MCF 10A (cell line): Measurements from ENCODE around the gene SDR42E1. TPM values are rescaled to one million over a fixed set of nuclear protein-coding genes. Genes with fewer than 3 reads are reported as not detected.

Experiments
- BruUV-seq: library from RNA; stranded (reverse); fragments of 400-500 nt; replicated peaks from 2 replicates; lab custom pipeline; 2021; lab: Mats Ljungman, UMichigan
- CTCF ChIA-PET: fragments of 300-600 bp; sonication (Branson Sonifier 250); formaldehyde crosslinking; extraction: SDS; loops from one replicate; lab custom pipeline; 2021; ENCODE audit warnings: antibody characterized with exemption, inconsistent platforms; lab: Yijun Ruan, JAX
- POLR2A ChIA-PET: fragments of 300-600, 350-650 bp; sonication (Branson Sonifier 250); formaldehyde crosslinking; extraction: SDS; loops from one replicate; lab custom pipeline; 2020; ENCODE audit warnings: antibody characterized with exemption, inconsistent platforms; lab: Yijun Ruan, JAX
- DNase-seq: peaks from one replicate; pipeline ENCODE4 v3.0.0-alpha.2; 2018; ENCODE audit not compliant: unreplicated experiment
- H3K27ac Mint-ChIP-seq: one replicate; pipeline ENCODE4 v1.8.0; 2022; ENCODE audit warnings: mild to moderate bottlenecking, low read depth, mixed read lengths; ENCODE audit not compliant: unreplicated experiment
- H3K27me3 Mint-ChIP-seq: one replicate; pipeline ENCODE4 v1.8.0; 2022; ENCODE audit warnings: mixed read lengths; ENCODE audit not compliant: insufficient read depth, unreplicated experiment
- H3K36me3 Mint-ChIP-seq: one replicate; pipeline ENCODE4 v1.8.0; 2022; ENCODE audit warnings: mild to moderate bottlenecking, moderate library complexity, mixed read lengths; ENCODE audit not compliant: insufficient read depth, unreplicated experiment
- H3K4me1 Mint-ChIP-seq: one replicate; pipeline ENCODE4 v1.8.0; 2022; ENCODE audit warnings: mixed read lengths; ENCODE audit not compliant: insufficient read depth, unreplicated experiment
- H3K4me3 Mint-ChIP-seq: one replicate; pipeline ENCODE4 v1.8.0; 2022; ENCODE audit warnings: mild to moderate bottlenecking, moderate library complexity, mixed read lengths; ENCODE audit not compliant: unreplicated experiment
- H3K9me3 Mint-ChIP-seq: one replicate; pipeline ENCODE4 v1.8.0; 2022; ENCODE audit warnings: mixed read lengths; ENCODE audit not compliant: unreplicated experiment
- intact Hi-C: fragments of 100-400 bp; cut with micrococcal nuclease; formaldehyde crosslinking; loops from 2 replicates; pipeline ENCODE4 v1.14.1; 2022
- total RNA-seq: library from RNA; stranded (reverse); gene quantifications from 2 replicates; pipeline ENCODE4 v1.2.3, GENCODE V29; 2022
- TF ChIP-seq, protein P1 (sequence below): fragments of 200-600 bp; IDR thresholded peaks from one replicate; pipeline ENCODE4 v1.8.0; 2022; ENCODE audit warnings: antibody characterized with exemption, mild to moderate bottlenecking; ENCODE audit not compliant: unreplicated experiment

Gene SDR42E1
- total RNA-seq, 1 experiment from 2014 or later, result 8.4 TPM

DNA sequence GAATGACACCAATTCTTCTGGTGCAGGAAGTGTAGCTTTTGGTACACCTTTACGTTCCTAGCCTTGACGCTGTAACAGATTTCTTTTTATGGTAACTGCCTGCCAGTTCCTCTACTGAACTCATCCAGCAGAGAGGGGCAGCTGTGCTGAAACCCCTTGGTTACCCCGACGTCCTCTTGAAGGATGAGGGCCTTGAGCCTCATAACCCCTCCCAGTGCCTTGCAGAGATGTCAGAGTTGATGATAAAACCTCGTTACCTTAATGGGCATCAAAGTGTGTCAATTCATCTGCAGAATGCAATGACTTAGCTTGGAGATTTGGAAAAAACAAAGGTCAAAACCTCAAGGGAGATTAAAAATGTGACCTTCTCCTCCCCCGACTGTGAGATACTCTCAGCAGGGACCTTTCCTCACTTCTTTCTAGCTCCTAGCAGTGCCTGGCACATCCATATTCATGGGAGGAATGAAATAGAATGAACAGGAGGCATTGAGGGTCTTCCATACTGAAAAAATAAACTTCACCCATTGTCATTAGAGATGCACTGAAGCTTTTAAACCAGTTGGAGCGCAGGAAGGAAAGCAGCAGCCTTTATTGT, 69.2 kb downstream of the SDR42E1 start:
- intact Hi-C loops, result loop anchor here (5.0 kb wide), 1 partner anchor 50 kb away; no protein-coding TSS in a partner anchor
- BruUV-seq, result no TSS peak
- CTCF ChIA-PET, result interaction anchor here (0.6 to 7.0 kb wide), 17 partner anchors 8 to 1309 kb away, joined by 3 to 119 read pairs (median 4); no protein-coding TSS in a partner anchor
- POLR2A ChIA-PET, result interaction anchor here (1.1 to 1.2 kb wide), 2 partner anchors 56 to 58 kb away, joined by 3 to 5 read pairs; no protein-coding TSS in a partner anchor
- Mint-ChIP-seq H3K27ac (no peak overlapping the region), H3K36me3 (no peaks in the 10 kb centered on the region), H3K4me1 (peaks cover 7% of the 10 kb centered on the region), H3K4me3 (no peak overlapping the region), H3K9me3 (no peaks in the 10 kb centered on the region), H3K27me3 (no peaks in the 10 kb centered on the region)
- DNase-seq, result no peak
- TF ChIP-seq, protein P1, sequence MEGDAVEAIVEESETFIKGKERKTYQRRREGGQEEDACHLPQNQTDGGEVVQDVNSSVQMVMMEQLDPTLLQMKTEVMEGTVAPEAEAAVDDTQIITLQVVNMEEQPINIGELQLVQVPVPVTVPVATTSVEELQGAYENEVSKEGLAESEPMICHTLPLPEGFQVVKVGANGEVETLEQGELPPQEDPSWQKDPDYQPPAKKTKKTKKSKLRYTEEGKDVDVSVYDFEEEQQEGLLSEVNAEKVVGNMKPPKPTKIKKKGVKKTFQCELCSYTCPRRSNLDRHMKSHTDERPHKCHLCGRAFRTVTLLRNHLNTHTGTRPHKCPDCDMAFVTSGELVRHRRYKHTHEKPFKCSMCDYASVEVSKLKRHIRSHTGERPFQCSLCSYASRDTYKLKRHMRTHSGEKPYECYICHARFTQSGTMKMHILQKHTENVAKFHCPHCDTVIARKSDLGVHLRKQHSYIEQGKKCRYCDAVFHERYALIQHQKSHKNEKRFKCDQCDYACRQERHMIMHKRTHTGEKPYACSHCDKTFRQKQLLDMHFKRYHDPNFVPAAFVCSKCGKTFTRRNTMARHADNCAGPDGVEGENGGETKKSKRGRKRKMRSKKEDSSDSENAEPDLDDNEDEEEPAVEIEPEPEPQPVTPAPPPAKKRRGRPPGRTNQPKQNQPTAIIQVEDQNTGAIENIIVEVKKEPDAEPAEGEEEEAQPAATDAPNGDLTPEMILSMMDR, result no peak

DNA sequence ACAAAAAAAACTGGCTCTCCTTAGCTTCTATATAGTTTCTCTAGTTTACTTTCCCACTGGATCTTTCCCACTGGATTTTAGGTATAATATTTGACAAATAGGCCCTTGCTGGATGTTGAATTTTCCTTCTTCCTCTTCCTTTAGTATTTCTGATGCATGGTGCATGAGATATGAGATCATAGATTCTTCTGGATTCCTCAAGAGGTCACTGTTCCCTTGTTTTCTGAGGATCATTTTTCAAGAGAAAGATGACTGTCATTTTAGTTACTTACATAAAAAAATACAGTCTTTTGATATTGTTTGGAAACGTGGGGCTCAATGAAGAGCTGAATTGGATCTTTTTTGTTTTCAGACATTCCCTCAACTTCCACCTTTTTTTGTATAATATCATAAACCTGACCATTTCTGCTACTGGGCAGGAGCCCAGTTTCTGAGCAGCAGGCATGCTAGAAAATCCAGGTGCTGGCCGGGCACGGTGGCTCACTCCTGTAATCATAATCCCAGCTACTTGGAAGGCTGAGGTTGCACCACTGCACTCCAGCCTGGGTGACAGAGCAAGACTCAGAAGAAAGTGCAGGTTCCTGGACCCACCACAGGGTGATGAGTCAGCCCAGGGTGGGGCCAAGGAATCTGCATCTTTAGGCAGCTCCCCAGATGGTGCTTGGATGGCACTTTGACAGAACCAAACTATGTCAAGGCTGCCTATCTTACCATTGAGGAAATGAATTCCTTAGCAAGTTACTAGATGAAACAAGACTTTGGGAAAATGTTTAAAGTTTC, 70.3 kb downstream of the SDR42E1 start:
- Mint-ChIP-seq H3K36me3 (no peaks in the 10 kb centered on the region), H3K27me3 (no peaks in the 10 kb centered on the region), H3K9me3 (no peaks in the 10 kb centered on the region), H3K4me1 (peaks cover 7% of the 10 kb centered on the region), H3K27ac (no peak overlapping the region), H3K4me3 (no peak overlapping the region)
- BruUV-seq, result no TSS peak
- ChIA-PET CTCF (interaction anchor here (0.6 to 7.0 kb wide), 36 partner anchors 11 to 1948 kb away, joined by 3 to 119 read pairs (median 4); partner anchors contain the start of genes MPHOSPH6 and SDR42E1), POLR2A (interaction anchor here (1.2 kb wide), 1 partner anchor 60 kb away, joined by 3 read pairs; no protein-coding TSS in a partner anchor)
- DNase-seq, result peak; percentile 66
- TF ChIP-seq, protein P1, result peak; percentile 62
- intact Hi-C loops, result loop anchor here (1.0 to 5.0 kb wide), 4 partner anchors 49 to 289 kb away; no protein-coding TSS in a partner anchor

DNA sequence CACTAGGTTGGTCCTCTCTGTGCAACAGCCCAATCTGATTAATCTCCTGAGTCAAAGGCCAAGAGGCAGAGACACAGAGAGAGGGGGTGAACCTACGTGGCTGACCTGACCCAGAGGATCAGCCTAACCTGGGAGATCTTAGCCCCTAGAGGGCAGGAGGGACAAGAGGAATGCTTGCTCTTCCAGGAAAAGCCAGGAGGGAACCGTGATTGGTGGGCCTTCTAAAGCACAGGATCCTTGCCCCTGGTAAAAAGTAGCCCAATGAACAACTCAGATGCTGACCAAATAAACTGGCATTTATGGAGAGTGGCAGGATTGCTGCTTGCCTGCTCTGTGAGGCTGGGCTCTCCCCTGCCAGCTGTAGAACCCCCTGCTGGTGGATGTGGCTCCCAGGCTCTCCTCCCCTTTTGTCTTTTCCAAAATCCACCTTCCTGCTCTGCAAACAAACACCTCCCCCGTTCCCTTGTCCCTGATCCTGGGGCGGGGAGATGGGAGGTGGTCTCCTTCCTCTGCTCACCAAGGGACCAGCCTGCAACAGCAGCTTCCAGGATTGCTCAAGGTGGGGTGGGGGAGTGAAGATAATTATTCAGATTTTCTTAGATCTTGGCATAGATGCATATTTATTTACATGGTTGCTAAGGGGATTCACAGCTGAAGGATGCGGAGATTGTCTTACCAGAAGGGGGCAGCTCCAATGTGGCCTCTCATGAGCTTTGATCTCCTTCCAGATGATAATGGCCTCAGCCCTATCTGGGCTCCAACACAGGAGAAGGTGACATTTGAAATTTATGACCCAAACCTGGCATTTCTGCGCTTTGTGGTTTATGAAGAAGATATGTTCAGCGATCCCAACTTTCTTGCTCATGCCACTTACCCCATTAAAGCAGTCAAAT, 71.9 kb downstream of the SDR42E1 start:
- CTCF ChIA-PET, result interaction anchor here (0.7 to 7.0 kb wide), 12 partner anchors 9 to 324 kb away, joined by 3 to 119 read pairs (median 7); no protein-coding TSS in a partner anchor
- Mint-ChIP-seq H3K27me3 (no peaks in the 10 kb centered on the region), H3K36me3 (no peaks in the 10 kb centered on the region), H3K27ac (no peak overlapping the region), H3K4me3 (no peak overlapping the region), H3K9me3 (no peaks in the 10 kb centered on the region), H3K4me1 (peaks cover 7% of the 10 kb centered on the region)
- TF ChIP-seq, protein P1, result no peak
- POLR2A ChIA-PET, result no interaction called here
- no TSS peak for BruUV-seq
- DNase-seq, result no peak
- intact Hi-C loops, result loop anchor here (2.0 to 5.0 kb wide), 2 partner anchors 47 to 57 kb away; no protein-coding TSS in a partner anchor

Other genes starting within 250 kb of the SDR42E1 start
- gene PLCG2, start 232.2 kb downstream of the SDR42E1 start, total RNA-seq, result 5.2 and 6.0 TPM in 2 replicates
- gene HSD17B2, start 23.8 kb upstream of the SDR42E1 start, total RNA-seq, result 0.93 and 2.1 TPM in 2 replicates
- 39.9 and 46.8 TPM in 2 replicates for gene MPHOSPH6, start 158.8 kb upstream of the SDR42E1 start, total RNA-seq